Inflammatory macrophage treated with lipopolysaccharide for 1 hour (primary cell): ENCODE data around the gene PAPOLA.
A peak's percentile ranks its signal among the peaks of the same experiment; 100 is the strongest.

Source experiments
- DNase-seq, 2 donors: peaks; one replicate each; pipeline ENCODE4 v3.0.0-alpha.2; 2020 to 2022

PAPOLA gene

DNA sequence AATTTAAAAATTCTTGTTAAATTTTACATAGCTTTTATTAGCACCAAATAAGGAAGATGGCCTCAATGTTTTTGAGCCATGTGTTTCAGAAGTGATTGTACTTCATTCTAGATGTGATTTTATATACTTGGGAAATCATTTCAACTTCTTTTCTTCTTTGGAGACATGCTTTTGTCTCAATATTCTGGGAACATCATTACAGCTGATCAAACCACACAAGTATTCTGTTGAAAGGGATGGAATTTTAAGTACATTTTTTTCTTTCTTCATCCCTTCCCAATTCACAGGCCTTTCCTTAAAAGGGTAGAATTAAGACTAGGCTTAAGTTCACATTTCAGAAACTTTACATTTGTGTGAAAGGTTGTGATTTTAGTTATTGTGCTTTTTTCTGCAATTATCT lies 66.4 kb downstream of the PAPOLA start:
- no peak for DNase-seq

DNA sequence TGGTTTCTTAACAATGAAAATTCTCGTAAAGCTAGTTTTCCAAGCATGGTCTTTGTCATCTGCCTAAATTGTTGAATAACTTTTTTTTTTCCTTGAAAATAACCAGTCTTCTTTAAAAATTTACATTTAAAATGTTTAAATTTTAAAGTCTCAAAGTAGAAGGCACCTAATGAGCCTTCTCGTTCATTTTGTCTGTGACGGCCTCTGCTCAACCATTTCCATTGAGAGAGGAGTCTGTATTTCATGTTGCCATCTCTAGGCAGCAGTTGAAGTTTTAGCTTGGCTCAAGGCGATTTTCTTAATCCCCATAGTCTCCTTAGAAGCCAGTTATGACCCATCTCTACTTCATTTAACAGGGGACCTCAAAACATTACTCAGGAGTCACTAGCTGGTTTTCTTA lies 69.1 kb downstream of the PAPOLA start:
- DNase-seq: no peak

DNA sequence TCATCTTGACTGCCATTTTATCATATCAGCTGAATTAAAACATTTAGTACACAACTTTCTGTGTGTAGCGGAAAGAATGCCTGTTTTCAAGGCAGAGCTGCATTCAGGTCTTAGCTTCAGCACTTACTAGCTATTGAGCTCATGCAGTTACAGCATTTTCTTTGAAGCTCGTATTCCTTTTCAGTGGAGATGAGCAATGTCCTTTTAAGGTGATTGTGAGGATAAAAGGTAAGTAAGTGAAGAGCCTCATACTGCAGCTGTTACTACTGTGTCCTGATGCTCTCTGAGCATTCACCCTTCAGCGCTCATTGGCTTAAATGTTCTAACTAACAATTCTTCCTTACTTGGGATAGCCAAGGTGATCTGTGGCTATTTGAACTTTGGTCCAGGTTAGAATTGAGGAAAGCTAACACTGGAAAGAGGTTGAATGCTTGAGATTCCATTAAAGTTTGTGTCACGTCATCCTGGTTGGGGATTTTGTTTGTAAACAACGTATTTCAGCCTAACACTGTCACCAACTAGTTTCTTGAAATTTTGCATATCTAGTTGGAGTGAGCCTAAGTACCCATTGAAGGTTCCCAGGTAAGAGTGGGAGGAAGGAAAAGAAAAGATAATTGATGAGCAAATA lies 71.4 kb downstream of the PAPOLA start:
- DNase-seq: no peak

DNA sequence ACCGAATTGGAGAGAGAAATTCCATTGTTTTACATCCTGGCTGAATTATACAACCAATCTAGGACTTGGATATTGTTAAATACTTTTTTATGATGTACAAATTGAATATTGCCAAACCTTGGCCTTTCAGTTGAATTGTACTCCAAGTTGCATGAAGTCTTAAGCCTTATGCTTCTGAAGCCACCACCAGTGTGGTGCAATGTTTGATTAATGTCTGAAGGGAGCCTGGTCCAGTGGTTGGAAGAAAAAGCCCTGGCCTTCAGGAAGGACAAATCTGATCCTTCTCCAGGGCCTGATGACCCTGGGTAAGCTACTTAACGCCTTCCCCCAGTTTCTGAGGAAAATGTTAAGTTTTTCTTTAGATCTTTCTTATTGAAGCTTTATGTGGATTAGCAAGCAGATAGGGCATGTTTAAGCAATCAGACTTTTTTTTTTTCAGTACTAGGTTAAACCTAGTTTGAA lies 72.0 kb downstream of the PAPOLA start:
- no peak for DNase-seq

DNA sequence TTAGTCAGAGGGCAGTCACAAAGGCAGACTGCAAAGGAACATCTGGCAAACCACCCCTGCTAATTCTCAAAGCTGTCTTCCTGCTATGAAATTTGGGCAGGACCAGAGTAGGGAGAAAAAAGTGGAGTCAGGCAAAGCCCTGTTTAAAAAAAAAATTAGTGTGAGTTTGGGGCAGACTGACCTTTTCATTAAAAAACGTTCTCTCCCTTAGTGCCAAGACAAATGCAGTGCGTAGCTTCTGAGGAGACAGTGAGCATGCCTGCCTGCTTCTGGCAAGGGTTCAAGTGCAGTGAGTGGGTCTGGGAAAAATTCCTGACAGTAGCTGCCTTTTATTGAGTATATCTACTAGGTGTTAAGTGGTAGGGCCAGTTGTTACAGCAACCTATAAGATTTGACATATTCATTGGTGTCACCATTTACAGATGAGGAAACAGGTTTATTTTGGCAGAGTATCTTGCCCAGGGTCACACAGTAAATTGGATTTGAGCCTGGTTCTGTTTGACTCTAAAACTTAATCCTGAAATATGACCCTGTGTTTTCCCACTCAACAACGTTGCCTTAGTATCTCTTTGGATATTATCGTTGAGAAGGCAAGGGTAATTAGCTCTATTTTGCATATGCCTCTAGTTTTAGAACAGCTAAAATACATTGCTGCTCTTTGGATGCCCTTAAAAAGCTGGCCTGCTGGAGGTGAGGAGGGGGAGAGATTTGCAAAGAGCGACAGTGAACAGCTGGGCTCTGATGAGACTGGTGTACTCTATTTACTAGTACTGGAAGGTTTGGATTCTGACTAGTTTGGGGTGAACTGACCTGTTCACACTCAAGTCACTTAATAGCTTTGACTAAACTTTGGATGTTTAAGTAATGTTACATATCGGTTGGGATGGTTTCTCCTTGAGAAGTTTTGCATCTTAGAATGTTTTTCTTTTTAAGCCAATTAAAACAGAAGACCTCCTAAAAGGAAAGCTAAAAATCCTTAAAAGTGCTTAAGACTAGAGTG lies 72.8 kb downstream of the PAPOLA start:
- no peak for DNase-seq

DNA sequence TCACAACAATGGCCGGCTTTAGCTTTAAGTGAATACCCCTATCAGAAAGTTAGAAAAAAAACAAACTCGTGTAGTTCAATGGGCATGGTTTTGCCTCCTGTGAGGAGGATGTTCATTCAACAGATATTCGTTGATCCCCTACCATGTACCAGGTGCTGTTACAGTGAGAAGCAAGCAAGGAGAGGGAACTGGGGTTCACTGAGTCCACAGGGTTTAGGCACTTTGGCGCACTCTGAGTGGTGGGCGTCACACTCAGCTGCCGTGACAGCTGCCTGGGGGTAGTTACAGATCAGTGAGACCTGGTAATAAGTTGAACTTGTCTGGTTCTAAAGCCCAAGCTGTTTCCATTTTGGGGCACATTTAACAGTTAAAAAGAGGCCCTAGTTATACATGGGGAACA lies 74.2 kb downstream of the PAPOLA start:
- DNase-seq: no peak

DNA sequence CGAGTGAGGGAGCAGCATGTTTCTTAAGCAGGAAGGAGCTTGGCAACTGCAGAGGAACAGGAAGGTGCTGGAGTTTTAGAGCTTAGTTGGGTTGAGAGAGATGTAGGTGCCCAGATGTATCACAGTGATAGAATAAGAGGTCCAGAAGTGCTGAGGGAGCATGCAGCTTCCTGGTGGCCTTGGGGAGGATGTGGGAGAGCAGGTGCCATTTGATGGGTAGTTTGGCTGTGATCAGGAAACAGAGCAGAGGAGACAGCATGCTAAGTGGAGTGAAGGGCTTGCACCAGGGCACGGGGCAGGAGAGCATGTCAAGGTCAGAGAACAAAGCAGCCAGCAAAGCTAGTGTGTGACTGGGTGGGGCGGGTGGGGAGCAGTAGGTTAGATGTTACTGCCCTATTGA lies 74.8 kb downstream of the PAPOLA start:
- DNase-seq: no peak

DNA sequence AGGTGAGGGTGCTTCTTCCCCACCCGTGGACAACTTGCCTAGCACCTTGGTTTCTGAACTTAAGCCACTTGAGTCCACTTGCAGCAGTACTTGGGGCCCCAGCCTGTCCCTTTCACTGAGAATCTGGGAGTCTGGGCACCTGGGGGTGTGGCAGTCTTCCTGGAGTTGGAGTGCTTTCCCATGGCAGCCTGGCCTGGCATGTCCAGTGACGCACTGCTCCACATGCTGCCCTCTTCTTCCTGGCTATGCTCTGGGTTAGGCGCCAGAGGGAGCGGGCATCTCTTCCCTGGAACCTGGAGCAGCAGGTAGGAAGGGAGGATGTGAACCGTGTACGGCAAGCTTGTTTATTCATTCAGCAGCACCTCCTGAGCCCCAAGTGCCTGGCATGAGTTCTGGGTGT lies 76.4 kb downstream of the PAPOLA start:
- DNase-seq: no peak

DNA sequence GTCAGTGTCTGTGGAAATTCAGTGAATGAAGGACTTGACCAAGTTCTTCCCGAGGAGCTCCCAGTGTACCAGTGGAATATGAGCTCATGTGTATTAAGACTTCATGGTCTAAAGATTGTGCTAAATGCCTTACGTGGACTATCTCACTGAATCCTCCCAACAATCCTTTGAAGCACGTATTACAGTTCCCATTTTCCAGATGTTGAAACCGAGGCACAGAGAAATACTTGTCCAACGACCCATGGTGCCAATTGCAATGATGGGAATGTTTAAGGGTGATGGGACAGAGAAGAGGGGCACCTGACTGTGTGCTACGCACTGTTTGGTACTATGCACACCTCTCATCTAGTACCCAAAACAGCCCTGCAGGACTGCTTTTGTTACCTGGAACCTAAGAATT lies 77.2 kb downstream of the PAPOLA start:
- no peak for DNase-seq

DNA sequence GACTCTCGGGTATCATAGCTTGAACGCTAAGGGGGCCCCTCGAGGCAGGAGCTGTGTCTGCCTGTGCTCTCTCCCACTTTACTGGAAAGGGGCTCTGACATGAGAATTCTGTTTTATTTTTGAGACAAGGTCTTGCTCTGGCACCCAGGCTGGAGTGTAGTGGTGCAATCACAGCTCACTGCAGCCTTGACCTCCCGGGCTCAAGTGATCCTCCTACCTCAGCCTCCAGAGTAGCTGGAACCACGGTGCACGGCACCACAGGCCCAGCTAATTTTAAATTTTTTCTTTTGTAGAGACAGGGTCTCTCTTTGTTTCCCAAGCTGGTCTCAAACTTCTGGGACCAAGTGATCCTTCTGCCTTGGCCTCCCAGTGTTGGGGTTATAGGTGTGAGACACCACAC lies 77.7 kb downstream of the PAPOLA start:
- no peak for DNase-seq

DNA sequence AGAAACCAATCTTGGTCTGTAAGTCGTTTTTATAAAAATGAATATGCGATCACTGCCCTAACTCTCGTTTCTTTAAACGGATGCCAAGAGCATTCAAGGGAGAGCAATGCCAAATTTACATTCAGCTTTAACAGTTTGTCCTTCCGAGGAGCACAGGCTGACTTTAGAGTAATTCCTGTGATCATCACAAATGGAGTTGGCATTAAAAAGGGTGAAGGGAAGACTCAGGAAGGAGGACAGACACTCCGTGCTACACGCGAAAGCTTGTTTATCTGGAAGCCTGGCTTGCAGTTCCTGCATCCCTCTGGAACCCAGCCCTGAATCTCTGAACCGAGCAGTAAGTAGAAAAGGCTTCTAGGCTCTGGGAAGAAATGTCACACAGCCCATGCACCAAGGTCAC lies 78.4 kb downstream of the PAPOLA start:
- no peak for DNase-seq

DNA sequence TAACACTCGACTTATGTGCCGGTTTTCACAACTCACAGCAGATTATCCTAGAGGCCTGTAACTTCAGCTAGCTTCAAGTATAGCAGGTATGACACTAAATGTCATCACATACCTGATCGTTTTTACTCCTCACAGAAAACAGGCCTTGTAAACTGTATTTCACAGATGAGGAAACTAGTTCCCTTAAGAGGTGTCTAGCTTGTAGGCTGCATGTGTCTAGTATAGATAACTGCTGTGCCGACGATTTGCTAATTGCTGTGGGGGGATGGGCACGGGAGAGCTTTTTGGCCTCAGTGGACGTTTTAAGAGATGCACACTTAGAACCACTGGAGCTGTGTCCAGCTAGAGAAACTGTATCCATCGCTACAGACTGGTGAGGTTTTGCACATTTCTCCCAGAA lies 78.8 kb downstream of the PAPOLA start:
- DNase-seq: no peak

DNA sequence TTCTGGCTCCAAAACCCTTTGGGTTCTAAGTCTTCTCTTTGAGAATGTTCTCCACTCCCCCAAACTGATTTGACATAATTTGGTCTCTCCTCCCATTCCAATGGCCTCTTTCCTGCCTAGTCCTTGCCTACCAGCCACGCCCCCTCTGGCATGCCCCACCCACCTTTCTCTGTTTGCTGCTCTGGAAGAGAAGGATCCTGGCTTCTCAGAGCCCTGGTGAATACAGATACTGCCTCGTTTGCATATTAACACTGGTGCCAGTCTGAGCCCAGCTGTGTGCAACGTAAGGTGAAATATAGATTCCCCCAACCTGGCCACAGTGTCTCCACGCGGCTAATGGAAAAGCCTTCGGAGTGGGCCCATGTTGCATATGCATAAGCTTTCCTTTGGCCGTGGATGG lies 79.7 kb downstream of the PAPOLA start:
- DNase-seq: no peak

DNA sequence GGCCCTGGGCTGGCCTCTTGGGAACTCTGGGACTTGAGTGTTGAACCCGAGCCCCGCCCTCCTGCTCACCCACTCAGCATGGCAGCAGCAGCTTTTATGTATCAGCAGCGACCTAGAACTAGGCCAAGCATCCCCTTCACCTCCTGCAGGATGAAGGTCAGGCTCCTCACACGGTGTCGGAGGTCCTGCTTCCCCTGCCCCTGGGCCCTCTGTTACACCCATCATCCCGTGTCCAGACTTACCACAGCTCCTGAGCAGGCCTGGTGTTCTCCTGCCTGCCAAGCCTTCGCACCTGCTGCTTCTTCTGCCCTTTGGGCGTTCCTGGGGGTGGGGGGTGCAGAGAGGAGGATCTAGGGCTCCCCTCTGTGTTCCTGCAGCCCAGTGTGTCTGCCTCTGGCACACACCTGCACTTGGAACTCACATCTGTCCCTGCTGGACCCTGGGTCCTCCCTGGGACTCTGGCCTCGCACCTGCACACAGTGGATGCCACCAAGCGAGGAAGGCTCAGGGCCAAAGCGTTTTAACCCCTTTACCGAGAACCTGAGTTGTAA lies 80.3 kb downstream of the PAPOLA start:
- DNase-seq: no peak

DNA sequence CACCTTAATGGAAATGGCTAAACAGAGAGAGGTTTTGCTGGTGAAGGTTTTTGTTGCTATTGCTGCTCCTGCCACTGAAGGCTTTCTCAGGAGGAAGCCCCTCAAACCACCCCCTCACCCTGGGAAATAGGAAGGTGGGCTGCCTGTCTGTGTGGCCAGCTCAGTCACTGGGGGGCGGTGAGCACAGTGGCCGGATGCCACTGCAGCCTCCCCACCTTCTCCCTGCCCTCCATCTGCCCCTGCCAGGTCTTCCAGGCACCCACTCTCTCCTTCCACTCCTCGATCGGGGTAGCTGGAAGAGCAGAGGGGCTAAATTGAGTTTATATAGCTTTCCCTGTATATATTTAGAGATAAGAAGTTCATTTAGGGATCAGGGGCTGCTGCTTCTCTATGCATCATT lies 80.8 kb downstream of the PAPOLA start:
- DNase-seq: no peak

DNA sequence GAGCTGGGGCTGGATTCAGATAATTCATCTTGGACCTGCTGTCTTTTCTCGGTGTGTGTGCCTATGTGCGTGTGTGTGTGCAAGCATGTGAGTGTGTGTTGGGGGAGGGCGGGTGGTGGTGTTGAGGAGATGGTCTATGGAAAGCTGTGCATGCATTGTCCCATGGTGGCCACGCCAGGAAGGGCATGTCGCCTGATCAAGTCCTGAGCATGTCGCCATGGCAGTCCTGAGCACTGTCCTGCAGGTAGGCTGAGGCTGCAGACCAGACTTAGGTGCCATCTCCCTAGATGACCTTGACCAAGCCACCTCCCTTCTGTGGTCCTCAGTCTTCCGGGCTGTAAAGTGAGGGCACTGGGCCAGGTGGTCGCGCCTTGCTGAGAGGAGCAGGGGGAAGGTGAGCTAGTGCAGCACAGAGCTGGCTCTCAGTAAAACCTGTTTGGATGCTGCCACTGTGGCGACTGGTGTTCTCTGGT lies 81.4 kb downstream of the PAPOLA start:
- DNase-seq: no peak

DNA sequence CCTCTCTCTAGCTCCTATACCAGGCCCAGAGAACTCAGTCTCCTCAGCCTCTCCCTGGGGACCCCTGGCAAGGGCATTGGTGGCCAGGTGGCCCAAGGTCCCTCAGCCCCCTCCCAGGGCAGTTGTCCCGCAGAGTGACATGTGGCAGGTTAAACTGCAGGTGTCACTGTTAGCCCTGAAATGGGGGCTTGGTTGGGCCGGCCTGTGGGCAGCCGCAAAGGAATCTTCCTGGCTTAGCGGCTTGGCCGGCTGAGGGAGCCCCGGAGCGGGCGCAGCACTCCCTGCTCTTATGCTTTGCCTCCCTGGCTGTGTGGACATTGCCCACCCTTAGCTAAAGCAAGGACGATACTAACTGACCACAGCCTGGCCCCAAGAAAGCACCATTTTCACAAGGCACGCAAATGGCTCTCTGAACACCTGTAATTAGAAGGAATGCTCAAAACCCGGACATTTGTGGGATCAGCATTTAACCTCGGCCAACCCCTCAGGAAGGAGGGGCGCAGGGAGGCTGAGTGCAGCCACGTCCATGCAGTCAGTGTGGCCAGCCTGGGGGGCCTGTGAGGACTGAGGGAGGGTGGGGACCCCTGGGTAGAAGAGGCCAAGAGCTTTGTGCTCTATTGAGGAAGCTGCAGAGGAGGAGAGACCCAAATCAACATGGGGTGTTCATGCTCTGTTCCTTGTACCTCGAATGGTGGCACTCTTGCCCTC lies 82.2 kb downstream of the PAPOLA start:
- peak in 1 of 2 donors; percentile 12 for DNase-seq

DNA sequence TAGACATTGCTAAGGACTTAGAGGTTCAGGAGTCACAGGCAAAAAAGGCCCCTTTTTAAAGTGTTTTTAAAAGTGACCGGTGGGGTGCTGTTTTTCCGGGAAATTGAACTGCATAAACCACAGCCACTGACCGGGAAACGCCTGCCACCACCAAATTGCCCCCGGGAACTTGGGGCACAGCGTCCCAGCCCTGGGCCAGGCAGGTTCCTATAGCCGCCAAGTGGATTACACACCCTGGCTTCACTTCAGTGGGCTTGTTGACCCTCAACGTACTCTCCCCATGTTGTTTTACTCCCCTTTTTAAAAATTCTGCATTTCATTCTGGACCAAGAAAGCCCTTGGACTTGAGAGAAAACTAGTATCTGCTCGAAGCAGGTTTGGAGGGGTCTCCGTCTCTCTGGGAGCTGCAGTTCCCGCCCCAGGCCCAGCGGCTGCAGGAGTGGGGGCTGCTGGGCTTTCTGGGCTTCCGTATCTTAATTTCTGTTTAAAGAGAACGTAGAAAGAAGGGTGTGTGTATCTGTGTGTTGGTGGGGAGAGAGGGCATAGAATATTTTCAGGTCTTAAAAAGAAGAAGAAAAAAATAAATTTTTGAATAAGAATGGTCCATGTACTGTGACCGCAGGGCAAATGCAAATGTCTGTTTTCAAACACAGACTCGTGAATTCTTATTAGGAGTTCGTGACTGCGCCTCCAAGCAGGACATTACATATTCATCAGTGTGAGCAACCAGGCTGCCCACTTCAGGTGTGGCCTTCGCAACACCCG lies 82.9 kb downstream of the PAPOLA start:
- DNase-seq: no peak

DNA sequence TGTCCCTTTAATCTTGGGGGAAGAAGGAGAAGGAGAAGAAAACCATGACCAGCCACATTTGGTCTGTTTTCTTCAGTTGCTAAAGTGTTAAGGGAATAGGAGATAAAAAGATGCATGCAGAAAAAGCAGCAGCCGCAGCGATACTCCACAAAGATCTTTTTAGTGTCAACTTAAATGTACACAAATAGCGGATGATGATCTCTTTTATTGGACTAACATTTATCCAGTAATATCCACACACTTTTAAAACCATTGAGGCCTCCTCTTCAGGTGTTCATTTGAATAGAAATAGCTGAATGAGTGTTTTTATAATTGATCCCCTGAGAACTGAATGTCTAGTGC lies 83.5 kb downstream of the PAPOLA start:
- DNase-seq: no peak

DNA sequence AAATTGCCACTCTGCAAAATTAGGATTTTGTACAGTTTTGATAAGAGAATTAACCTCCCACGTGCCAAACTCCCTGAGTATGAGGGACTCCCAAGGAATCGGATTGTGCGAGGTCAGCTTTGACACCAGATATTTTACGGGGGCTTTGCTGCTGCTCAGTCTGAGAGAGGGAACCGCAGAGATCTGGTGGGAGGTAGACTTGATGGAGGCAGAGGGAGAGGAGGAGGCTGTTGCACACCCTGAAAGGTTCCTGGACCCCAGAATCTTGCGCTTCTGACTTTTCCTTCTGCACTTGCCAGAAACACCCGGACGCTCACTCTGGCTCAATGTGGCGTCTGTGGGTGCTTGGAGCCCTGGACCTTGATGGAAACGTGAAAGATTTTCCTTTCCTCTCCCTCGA lies 83.9 kb downstream of the PAPOLA start:
- no peak for DNase-seq

DNA sequence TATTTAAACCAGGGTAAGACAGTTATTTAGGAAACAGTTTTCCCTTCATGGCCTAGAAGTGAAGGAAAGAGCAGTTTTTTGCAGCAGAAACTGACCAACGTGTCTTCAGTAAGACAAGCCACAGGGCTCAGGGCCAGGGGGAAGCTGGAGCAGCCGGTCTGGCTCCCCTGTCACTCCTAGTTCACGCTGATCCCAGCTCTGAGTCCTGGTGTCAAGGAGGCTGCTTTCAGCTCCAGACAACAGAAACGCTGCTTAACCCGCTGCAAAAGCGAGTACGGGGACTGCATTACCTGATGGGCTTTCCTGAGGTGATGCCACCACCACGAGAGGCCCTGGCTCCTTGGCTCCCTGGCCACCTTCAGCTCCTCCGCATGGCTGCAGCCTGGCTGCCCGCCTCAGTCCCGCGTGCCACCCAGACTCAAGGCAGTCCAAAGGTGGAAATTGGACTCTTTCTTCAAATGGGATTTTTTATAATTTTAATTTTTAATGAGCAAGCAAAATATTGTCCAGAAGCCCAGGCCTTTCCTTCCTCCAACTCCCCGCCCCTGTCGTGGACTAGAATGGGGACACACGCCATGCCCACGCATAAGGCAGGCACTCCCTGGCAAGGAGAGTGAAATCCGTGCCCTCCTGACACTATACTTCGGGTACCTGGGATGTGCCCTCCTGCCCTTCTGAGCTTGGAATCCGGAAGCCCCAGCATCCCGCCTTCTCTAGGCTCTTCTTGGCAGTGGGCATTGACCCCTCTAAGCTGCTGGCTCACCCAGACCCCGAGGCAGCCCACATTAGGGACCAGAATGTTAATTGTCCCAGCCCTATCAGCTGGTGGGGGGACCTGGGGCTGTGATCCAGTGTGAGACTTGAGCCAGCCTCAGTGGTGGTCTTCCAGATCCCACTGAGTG lies 85.0 kb downstream of the PAPOLA start:
- no peak for DNase-seq
